HG03342 (cell line): ENCODE data around the gene SNRPA.
"Not testable (repeated sequence)": the region's sequence is repeated elsewhere in the genome, so short reads cannot be mapped to it uniquely, and the experiment has no call there.

ENCODE experiments used
- ATAC-seq: cut with Tn5 transposase; IDR thresholded peaks from one replicate; pipeline ENCODE4 v1.9.1; 2021; ENCODE audit warnings: mild to moderate bottlenecking, moderate library complexity; ENCODE audit not compliant: unreplicated experiment

SNRPA gene

DNA sequence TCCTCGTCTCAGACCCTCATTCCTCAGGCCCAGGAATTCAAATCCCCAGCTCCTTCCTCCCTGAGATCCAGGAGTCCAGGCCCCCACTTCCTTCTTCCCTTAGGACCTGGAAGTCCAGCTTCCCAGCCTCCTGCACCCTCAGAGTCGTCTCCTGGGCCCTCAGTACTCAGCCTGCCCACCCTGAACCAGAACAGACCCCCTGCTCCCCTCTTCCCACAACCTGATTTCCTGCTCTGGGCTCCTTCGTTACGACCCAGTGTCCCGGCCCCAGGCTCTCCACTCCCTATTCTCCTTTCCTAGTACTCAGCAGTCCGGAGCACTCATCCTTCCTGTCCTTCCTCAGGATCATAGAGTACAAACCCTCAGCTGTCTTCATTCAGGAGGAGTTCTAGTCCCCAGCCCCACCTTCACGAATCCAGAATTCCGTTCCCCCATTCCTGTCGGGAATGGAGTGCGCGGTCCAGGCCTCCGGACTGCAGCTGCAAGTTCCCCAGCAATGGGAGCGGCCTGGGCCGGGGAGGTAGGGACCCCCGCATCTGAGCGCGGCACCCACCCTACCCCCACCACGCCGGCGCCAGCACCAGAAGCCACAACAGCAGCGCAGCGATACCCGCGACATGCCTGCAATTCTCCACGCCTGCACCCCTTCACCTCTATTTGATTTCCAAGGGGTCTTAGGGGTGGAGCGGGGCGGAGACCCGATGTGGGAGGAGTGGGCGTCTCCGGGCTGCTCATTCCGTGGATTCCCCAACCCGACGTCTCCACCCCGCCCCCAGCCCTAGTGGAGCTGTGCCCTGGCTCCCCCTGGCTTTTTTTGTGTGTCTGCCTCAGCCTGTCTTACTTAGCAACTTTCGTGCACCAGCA lies 60.7 kb downstream of the SNRPA start:
- ATAC-seq, result no peak

DNA sequence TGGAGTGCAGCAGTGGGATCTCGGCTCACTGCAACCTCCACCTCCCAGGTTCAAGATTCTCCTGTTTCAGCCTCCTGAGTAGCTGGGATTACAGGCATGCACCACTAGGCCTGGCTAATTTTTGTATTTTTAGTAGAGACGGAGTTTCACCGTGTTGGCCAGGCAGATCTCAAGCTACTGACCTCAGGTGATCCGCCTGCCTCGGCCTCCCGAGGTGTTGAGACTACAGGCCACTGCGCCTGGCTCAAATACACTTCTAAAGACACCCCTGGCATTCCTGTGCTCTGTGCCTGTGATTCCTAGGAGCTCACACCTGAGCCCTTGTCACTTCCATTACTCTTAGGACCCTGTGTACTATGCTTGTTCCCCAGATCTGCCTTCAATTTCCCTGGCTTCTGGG lies 61.6 kb downstream of the SNRPA start:
- ATAC-seq, result not testable (repeated sequence)

DNA sequence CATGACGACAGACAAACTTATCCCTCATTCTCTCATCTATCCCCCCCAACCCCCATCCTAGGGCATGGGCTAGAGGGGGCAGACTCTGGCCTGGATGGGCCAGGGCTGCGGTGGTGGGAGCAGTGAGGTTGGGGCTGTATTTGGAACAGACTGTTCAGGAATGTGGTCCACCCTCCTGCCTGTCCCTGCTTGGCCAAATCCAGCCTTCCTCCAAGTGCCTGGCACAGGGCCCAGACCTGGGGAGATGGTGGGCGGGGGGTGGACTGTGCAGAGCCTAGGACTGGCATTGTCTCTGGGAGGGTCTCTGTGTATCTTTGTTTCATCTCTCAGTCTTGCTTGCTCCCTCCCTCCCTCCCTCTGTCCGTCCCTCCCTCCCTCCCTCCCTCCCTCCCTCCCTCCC lies 62.2 kb downstream of the SNRPA start:
- no peak for ATAC-seq
